Ishikawa (cell line): ENCODE data around the gene ACY1.

ENCODE experiments used
- EGR1 ChIP-seq: IDR thresholded peaks from 2 replicates; pipeline ENCODE4 v1.6.1; 2012
- EP300 ChIP-seq: IDR thresholded peaks from 2 replicates; pipeline ENCODE4 v1.6.1; 2012; ENCODE audit warnings: borderline replicate concordance
- FOXM1 ChIP-seq: IDR thresholded peaks from 2 replicates; pipeline ENCODE4 v1.6.1; 2012; ENCODE audit warnings: low read depth, borderline replicate concordance
- MAX ChIP-seq: IDR thresholded peaks from 2 replicates; pipeline ENCODE4 v1.6.1; 2012
- NFIC ChIP-seq: IDR thresholded peaks from 2 replicates; pipeline ENCODE4 v1.6.1; 2012
- RAD21 ChIP-seq: IDR thresholded peaks from 2 replicates; pipeline ENCODE4 v1.6.1; 2012; ENCODE audit warnings: low read depth
- REST ChIP-seq: IDR thresholded peaks from 2 replicates; pipeline ENCODE4 v1.6.1; 2012; ENCODE audit warnings: low read depth, mild to moderate bottlenecking
- TAF1 ChIP-seq: IDR thresholded peaks from 2 replicates; pipeline ENCODE4 v1.6.1; 2012; ENCODE audit warnings: low read depth, mild to moderate bottlenecking
- USF1 ChIP-seq: IDR thresholded peaks from 2 replicates; pipeline ENCODE4 v1.6.1; 2012
- ZBTB7A ChIP-seq: IDR thresholded peaks from 2 replicates; pipeline ENCODE4 v1.6.1; 2012; ENCODE audit warnings: low read depth

- TF ChIP-seq TAF1 (no peak), EGR1 (no peak), FOXM1 (no peak), MAX (no peak), REST (no peak), USF1 (no peak), EP300 (no peak), ZBTB7A (no peak), RAD21 (no peak), NFIC (no peak)
Measured at GRCh38 chr3:52029053-52029452, 45.7 kb downstream of the ACY1 start.
